GM21825 (cell line): Measurements from ENCODE around the gene COL21A1.

ENCODE experiments used
- ATAC-seq: cut with Tn5 transposase; IDR thresholded peaks from one replicate; pipeline ENCODE4 v1.9.1; 2021; ENCODE audit warnings: mild to moderate bottlenecking, moderate library complexity; ENCODE audit not compliant: unreplicated experiment

COL21A1 gene

DNA sequence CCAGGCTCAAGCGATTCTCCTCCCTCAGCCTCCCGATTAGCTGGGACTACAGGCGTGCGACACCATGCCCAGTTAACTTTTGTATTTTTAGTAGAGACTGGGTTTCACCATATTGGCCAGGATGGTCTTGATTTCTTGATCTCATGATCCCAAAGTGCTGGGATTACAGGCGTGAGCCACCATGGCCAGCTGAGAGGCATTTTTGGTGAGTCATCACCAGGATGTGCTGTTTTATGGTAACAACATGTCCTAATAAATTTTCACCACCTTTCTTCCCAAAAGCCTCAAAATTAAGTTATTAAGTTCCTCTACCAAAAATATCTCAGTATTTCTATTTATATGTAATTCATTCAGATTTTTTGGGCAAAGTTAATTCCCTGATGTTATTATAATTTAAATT is 53.5 kb downstream of the COL21A1 start:
- no peak for ATAC-seq

DNA sequence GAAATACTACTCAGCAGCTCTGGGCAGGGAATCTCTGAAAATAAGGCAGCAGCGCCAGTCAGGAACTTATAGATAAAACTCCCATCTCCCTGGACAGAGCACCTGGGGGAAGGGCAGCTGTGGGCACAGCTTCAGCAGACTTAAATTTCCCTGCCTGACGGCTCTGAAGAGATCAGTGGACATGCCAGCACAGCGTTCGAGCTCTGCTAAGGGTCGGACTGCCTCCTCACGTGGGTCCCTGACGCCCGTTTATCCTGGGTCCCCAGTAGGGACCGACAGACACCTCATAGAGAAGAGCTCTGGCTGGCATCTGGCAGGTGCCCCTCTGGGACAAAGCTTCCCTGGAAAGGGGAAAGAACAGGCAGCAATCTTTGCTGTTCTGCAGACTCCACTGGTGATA is 59.0 kb downstream of the COL21A1 start:
- no peak for ATAC-seq

DNA sequence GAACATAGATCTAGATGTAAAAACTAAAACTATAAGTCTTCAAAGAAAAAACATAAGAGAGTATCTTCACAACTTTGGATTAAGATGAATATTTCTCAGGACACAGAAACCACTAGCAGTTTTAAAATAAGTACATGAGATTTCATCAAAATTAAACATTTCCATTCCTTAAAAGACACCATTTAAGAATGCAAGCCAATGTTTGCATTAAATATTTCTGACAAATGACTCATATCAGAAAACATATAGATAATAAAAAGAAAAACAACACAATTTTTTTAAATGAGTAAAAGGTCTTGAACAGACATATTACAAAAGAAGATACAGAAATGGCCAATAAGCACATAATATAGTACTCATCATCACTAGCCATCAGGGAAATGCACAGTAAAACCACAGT is 59.7 kb downstream of the COL21A1 start:
- no peak for ATAC-seq

DNA sequence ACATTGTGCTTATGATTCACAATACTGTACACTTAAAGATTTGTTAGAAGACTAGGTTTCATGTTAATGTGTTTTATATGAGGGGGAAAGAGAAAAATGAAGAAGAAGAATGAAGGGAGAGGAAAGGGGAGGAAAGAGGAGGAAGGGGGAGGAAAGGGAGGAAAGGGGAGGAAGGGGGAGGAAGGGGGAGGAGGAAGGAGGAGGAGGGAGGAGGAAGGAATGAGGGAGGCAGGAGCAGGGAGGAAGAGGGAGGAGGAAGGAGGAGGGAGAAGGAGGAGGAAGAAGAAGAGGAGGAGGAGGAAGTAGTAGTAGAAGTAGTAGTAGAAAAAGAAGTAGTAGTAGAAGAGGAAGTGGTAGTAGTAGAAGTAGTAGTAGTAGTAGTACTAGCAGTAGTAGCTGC is 70.6 kb downstream of the COL21A1 start:
- no peak for ATAC-seq

DNA sequence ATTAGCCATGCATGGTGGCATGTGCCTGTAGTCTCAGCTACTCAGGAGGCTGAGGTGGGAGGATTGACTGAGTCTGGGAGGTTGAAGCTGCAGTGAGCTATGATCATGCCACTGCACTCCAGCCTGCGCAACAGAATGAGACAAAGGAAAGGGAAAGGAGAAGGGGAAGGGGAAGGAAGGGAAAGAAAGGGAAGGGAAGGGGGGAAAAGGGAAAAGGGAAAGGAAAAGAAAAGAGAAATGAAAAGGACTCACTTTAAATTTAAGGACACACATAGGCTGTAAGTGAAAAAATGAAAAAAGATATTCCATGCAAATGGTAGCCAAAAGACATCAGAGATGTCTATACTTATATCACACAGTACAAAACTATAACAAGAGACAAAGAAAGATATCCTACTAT is 74.2 kb downstream of the COL21A1 start:
- no peak for ATAC-seq

DNA sequence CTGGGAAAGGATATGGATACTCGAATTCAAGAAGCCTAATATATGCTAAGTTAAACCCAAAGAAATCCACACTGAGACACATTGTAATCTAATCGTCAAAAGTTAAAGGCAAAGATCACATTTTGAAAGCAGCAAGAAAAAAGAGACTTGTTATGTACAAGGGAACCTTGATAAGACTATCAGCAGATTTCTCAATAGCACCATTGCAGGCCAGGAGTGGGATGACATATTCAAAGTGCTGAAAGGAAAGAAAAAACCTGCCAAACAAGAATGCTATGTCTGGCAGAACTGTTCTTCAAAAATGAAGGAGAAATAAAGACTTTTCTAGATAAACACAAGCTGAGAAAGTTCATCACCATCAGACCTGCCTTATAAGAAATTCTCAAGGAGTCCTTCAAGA is 75.2 kb downstream of the COL21A1 start:
- ATAC-seq = no peak

DNA sequence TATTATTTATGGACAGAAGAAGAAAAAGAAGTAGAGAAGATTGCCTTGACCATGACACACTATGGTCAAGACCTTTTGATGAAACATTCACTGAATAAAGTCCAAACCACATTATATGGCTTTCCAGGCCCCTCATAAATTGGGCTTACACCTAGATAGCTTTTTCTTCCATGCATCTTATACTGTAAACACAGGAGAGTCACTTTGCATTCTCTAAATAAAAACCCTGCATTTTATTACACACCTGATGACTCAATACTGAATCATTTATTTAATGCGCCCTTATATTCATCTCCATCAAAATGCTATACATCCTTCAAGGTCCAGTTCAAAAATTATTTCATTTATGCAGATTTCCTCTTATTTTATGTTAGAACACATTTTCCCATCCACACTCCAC is 78.0 kb downstream of the COL21A1 start:
- ATAC-seq = no peak

DNA sequence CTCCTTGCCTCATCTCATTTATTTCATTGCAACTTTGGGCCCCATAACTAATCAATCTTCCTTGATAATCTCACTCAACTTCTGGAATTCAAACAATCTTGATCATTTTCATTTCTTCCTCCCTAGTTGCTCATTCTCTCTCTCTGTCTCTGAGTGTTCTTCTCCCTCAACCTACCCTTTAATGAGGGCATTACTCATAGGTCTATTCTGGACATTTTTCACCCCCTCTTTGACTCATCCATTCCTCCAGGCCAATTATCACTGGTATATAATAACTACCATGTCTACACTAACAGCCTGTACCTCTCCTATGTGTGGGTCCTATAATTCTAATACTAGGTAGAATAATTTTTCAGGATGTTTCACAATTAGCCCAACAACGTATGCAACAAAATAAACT is 78.8 kb downstream of the COL21A1 start:
- ATAC-seq = no peak

DNA sequence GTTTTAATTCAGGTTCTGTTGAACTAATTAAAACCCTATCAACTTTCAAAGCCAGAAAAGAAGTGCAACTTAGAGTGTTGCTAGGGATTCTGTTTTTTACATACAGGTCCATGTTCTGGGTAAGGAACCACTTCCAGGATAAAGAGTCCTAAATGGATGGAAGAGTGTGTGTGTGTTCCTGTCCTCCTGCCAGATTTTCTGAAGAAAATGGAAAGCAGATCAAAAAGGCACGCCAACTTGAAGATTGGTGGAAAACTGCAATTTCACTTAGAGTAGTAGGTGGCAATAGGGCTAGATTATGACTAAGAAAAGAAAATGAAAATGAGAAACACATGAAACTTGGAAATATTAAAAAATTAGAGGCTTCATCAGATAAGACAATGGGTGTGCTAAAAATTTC is 85.3 kb downstream of the COL21A1 start:
- ATAC-seq = no peak

DNA sequence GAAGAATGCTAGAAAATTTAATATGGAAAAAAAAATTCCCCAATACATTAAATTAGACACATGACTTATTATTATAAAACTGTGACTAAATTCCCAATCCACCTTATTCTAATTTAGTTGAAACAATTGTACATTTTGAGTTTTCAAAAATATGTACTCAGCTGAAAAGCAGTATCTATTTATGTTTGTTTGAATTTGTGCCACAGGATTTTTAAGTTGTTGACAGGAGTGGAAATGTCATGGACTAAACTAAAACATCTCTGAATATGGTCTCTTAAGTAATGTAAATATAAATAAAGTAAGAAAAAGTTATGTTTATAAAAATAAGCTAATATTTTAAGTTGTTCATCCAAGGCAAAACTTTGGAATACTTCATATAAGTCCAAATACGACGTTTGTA is 86.9 kb downstream of the COL21A1 start:
- no peak for ATAC-seq

DNA sequence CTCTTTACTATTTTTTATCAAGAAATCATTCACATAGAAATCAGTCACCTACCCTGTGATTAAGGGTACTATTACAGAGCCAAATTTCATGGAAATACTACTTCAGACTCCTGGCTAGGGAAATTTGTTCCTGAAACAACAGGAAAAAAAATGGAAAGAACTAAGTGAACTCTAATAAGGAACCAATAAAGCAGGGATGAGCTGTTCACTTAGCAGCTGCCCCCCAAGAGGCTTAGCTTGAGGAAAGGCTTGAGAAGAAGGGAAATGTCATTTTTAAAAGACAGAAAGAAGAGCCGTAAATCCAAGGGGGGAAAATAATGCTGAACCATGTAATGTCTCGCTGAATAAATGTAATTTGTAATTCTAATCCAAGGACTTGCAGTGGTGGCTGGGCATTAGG is 88.8 kb downstream of the COL21A1 start:
- ATAC-seq = no peak

DNA sequence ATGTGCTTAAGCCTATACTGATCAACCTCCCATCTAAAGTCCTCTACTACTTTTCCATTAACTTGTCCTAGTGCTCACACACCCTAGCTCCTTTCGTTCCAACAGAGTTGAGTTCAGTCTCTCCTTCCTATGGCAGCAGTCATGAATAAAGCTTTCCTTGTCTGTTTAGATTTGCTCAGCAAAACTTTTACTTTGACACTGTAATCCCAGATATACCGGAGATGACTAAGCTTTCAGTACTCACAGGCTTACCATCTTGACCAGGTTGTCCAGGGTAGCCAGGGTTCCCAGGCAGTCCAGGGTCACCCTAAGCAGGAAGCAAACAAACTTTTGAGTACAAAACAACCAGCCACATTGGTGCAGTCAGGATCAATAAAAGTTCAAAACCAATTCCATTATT is 90.7 kb downstream of the COL21A1 start:
- ATAC-seq = no peak

DNA sequence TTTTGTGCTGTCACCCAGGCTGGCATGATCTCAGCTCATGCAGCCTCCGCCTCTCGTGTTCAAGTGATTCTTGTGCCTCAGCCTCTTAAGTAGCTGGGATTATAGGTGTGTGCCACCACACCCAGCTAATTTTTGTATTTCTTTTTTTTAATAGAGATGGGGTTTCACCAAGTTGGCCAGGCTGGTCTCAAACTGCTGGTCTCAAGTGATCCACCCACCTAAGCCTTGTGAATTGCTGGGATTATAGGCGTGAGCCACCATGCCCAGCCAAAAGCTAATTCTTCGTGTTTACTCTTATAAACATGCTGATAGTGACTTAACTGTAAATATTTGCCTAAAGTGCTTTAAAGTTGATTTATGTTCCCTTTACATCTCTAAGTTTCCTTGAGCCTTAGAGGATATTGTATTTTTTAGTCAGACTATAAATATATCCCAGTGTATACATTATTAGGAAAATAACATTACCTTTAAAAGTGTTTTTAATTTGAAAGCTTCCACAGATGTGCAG is 91.7 kb downstream of the COL21A1 start:
- no peak for ATAC-seq

DNA sequence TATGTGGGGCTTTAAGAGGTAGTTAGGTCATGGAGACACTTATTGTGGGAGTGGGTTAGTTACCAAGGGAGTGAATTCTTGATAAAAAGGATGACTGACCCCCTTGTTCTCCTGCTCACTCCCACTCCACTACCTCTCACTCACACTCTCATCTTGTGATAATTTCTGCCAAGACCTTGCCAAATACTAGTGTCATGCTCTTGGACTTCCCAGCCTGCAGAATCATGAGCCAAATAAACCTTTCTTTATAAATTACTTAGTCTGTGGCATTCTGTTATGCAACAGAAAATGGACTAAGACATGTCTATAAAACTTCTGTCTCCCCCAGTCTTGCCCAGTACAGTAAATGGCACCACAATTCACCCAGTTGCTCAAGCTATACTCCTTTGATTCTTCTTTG is 93.3 kb downstream of the COL21A1 start:
- ATAC-seq = no peak

DNA sequence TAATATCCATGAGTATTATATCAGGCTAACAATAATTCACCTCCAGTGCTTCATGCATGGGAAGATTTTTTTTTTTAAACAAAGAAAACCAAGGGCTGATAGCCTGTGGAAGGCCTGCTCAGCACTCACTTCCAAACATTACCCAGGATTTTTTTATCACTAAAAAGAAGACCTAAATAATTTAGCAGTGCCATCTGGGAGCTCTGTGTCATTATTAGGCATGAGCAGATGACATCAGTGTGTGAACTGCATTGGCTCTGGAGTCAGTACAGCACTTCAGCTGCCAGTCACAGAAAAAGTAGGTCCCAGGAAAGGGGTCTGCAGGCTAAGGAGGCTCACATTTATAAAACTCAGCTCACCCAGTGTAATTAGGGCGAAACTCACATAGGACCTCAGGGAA is 94.8 kb downstream of the COL21A1 start:
- ATAC-seq = no peak

DNA sequence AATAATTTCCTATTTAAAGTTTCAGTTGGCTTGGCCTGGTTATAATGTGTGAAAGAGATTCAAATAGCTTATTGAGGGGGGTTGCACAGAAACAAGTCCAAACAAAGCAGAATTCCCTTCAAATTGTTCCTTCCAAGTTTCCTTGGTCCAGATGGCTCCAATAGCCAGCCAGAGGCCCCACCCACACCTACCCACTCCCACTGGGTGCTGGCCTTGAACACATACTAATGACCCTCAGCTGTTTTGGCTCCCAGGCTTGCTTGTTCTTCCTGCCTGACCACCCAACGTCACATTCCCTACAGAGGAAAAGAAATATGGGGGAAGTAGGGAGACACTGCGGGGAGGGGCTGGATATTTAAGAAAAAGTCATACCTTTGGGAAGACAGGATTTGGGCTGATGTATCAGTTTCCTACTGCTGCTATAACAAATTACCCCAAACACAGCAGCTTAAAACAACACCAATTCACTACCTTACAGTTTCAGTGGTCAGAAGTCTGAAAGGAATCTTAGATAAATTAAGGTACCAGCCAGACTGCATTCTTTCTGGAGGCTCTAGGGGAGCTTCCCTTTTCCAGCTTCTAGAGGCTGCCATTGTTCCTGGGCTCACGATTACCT is 95.7 kb downstream of the COL21A1 start:
- no peak for ATAC-seq

DNA sequence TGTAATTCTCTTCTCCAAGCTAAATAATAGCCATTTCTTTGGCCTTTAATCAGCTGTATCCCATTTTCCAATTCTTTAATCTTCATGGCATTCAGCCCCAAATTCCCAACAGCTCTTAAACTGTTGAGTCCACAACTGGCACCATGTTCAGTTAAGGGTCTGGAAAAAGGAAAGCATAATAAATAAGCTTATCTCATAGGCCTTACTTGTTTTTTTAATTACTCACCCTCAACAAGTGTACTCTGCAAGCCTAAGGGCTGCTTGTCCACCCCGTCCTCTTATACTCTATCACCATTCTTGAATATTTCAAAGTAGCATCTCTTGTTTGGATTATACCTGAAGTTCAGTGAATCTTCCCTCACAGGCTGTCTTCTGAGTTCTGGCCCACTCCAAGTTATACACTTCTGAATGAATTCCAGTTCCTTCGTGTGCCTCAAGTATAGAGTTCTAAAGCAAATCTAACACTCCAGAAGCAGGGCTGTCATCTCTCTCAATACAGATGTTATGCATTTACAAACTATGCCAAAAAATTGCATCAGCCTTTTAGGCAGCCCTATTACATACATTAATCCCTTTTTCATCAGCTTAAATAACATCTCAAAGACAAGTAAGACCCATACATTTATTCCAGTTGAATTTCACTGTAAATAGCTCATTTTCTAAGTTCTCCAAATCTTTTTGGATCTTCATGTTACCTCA is 98.7 kb downstream of the COL21A1 start:
- ATAC-seq = no peak

DNA sequence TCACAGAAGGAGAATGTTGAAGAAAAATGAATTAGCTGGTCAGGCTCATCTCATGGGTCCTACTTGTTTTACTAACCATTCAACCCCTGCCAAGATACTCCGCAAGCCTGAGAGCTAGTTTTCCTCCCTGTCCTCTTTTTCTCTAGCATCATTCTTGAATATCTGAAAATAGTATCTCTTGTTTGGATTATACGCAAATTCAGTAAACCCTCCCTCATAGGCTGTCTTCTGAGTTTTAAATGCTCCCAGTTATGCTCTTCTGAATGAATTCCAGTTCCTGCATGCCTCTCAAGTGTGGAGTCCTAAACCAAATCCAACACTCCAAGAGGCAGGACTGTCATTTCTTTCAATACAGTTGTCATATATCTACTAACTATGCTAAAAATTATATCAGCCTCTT is 99.6 kb downstream of the COL21A1 start:
- ATAC-seq = no peak

DNA sequence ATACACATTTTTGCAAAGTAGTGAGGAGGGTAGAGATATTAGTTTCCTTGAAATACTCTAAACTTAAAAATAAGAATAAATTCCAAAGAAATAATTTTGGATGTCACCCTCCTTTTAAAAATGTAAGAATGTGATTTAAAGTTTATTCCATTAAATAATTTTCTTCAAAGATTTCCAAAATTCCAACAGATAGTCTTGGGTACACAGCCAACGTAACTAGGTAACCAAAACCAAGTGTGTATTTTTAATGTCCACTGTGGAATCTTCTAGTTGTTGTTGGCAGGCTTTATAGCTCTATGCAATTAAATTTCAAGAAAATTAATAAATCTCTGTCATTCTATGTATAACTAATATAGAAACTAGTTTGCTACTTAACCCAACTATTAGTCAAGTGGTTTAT is 101.3 kb downstream of the COL21A1 start:
- ATAC-seq = no peak

DNA sequence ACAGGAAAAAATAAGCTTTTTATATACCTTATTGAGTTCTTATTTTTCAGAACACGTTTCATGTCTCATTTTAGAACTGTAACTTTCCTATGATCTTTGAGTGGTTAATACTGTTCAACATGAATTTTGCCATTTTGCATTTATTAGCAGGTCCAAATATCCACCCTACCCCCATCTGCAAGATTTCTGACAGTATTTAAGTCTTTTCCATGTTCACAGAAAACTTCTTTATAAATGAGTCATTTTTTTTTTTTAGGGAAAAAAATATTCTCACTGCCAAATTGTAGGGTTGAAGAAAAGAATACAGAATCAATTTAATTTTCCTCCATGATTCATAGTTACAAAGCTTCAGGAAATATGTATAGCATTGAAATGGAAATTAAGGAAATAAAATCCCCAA is 101.8 kb downstream of the COL21A1 start:
- ATAC-seq = no peak

DNA sequence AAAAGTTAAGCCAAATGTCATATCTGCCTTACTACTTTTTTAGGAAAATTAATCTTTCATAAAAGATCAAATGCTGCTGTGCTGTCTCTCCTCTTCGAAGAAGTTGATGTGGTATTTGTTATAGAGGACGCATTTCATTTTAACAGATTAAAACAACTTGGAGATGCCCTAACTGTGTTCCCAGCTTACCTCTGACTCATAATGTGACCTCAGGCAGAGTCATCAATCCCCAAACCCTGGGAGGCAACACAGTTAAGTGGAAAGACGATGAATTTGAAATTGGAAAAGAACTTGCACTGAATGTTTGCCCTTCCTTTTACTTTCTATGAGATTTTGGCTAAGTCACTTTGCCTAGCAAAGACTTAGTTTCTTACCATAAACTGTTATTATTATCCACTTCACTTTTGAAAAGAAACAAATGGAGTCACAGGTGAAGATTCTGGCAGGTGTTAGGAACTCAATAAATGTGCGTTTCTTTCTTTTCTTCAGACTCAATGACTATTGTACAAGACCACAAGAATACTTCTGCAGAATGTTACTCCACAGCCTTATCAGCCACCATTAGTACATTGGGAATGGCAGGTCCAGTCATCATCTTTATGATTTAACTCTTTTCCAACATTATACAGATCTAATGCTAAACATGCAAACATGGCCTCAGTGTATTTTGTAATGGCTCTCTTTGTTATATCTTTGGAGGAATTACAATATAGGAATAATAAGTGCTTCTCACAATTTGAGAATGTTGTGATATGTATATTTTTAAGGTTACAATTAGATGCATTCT is 102.6 kb downstream of the COL21A1 start:
- no peak for ATAC-seq

DNA sequence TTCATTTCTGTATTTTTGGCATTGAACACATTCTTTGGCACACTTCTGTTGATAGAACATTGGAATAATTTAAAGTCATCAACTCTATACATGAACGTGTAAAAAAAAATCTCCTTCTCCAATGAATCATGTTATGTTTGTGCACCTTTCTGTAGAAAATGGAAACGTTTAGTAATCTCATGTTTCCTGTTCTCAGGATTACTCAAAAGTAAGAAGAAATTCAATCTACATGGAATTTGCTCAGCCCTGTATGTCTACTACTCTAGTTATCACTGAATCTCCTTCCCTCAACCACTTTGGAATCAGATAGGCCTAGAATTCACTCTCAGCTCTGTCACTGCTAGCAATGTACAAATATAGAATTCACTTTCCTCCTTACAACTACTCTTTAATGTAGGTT is 103.6 kb downstream of the COL21A1 start:
- no peak for ATAC-seq
